Measurements from ENCODE around the gene KREMEN2.

The KREMEN2 gene

DNA sequence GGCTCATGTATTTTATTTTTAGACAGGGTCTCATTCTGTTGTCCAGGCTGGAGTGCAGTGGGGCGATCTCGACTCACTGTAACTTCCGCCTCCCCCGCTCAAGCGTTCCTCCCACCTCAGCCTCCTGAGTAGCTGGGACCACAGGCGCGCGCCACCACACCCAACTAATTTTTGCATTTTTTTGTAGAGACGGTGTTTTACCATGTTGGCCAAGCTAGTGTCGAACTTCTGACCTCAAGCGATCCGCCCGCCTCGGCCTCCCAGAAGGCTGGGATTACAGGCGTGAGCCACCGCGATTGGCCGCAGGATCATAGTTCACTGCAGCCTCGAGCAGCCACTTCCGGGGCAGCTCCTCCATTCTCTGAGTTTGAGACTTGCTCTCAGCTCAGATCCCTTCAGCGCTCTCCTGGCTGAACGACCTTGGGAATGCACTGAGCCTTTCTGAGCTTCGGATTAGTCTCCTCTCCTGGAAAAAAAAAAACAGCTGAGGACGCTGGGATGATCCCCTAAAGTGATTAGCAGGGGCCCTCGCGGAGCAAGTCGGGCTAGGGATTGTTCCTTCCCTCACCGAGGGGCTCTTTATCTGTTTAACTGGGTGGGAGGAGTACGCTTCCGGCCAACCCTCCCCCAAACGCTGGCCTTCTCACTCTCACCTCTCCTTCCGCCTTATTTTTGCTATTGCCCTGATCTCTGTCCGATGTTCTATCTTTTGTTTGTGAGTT, 17.3 kb downstream of the KREMEN2 start:
- no peak for DNase-seq

DNA sequence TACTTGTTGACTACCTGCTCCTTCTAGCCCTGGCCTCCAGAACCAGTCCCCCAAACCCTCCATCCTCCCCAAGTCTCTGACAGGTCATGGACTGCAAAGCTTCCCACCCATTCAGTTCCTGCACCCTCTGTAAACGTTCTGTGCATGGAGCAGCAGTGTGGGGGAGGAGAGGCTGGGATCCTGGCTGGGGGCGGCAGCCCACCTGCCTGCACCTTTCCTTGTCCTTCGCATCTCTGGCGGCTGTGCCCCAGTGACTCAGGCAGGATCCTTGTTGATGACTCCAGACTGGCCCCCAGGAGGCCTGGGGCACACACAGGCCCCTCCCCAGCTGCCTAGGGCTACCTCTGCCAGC, 17.8 kb downstream of the KREMEN2 start:
- no peak for DNase-seq

- no peak for DNase-seq
Measured at GRCh38 chr16:2982402-2982801, 18.3 kb downstream of the KREMEN2 start.

- DNase-seq = no peak
Measured at GRCh38 chr16:2983706-2984136, 19.6 kb downstream of the KREMEN2 start.

GRCh38 chr16:2985462-2985861, 21.4 kb downstream of the KREMEN2 start:
- no peak for DNase-seq

- no peak for DNase-seq
Measured at GRCh38 chr16:2985893-2986355, 21.8 kb downstream of the KREMEN2 start.

DNA sequence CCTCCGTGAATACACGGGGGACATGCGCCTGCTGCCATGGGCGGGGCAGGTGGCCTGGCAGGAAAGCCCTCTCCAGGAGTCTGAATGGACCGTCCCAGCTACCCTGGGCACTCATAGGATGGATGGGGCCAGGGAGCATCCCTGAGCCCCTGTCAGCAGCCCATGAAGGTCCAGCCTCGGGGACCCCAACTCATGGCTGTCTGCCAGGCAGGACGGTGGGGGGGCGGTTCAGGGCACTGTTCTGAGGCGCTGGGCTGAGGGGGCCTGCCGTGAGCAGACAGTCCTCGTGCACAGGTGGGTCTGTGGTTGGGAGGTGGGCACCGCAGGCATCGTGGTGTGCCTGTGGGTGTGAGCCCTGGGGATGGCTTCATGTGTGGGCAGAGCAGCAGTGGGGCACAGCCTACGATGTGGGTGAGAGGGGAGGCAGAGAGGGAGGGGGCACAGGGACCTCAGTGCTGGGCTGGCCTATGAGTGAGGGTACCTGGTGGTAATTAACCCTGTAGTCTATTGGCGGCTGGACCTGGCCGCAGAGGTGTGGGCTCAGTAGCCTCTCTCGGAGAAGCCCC, 22.6 kb downstream of the KREMEN2 start:
- no peak for DNase-seq

DNA sequence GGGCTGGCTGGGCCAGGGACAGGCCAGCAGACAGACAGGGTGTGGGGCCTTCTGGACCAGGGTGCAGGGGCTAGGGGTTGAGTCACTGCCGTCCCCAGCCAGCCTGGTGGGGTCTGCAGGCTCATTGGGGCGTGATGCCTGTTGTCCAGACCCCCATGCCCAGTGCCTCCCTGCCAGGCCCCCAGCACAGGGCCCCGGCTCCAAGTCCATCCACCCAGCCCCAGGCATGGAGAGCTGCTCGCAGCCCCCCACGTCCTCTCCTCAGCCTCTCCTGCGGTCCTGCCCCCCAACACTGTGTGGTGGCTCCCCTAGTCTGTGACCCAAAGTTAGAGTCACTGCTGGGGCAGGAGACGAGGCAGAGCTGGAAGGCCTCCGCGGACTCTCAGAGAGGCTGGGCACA, 23.2 kb downstream of the KREMEN2 start:
- no peak for DNase-seq

DNA sequence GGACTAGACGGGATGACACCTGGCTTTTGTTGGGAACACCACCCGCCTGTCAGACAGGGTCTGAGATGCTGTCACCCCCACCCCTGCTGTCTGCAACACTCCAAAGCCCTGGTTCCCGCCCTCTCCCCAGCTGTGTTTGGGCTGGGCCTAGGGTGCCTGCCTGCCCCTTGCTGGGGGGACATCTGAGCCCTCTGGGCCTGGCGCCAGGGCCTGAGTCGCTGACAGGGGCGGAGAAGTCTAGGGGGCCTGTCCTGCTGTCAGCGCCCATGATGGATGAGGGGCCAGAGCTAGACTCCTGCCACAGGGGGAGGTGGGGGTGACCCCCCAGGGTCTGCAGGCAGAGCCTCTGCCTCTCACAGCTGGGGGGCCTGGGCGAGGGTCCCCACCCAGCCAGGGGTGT, 23.8 kb downstream of the KREMEN2 start:
- no peak for DNase-seq

GRCh38 chr16:2988590-2989099, 24.6 kb downstream of the KREMEN2 start:
- DNase-seq = no peak

GRCh38 chr16:2990891-2991290, 26.8 kb downstream of the KREMEN2 start:
- DNase-seq = no peak

DNA sequence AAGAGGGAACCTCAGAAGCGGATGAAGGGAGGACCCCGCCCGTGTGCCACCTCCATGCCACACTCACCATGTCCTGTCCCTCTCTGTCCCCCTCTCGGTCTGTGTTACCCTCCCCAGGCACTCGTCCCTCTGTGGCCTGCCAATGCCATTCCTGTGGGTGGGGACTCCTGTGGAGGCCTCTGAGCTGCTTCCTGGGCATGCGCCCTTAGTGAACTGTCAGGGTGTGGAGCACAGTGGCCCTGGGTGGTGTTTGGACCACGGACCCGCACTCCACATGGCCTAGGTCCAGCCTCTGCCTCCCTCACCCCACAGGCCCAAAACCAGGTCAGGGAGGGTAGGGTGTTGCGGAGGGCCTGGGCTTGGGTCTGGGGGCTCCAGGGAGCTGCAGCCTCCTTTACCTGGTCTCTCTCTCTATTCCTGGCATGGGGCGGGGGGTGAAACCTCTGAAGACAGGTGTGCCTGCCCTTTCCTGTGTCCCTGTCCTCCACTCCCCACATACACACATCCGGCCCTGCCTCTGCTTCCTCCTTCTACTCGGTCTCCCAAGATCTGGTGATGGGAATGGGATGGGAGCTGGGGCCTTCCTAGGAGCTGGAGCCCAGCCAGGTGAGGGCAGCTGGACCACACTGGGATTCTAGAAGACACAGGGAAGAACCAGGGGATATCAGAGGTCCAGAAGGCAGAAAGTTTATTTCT, 27.6 kb downstream of the KREMEN2 start:
- DNase-seq = no peak

DNA sequence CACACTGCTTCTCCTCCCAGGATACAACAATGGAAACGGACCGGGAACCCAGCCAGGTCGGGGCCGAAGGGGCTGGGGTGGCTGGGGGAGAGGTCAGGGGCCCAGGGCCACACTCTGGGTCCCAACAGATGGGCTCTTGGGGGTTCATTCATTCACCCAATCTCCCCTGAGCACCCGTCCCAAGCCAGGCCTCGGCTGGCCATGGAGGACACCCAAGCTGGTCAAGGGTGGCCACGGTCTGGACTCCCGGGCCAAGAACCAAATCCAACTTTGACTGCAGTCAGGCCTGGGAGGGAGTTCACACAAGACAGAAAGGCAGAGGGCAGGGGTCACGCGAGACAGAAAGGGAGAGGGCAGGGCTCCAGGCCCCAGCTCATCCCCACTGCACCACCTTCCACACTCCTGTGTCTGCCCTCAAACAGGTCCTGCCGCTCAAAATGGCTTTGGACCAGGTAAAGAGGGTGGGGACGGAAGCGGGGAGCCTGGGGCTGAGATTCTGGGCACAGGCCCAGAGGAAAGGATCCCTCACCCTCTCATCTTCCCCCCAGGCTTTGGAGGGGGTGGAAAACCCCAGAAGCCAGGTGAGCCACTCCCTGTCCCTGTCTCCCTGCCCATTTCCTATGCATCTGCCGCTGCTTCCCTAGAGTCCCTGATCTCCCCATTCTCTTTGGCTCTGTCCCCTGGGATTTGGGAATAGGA, 28.5 kb downstream of the KREMEN2 start:
- no peak for DNase-seq

DNA sequence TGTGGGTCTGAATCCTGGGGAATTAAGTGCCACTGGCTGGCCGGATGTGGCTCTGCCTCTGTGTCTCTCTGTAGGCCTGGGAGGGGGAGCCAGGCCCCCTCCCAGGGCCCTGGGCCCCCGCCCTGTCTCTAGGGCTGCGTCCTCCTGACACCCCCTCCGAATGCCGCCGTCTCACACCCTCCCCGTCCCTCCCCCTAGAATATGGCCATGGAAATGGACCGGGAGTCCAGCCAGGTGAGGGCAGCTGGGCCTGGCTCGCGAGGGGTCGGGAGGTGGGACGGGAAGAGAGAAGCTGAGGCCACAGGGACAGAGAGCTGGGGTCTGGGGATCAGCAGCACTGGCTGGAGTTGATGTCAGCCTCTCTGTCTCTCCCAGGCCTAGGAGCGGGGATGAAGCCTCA, 32.2 kb downstream of the KREMEN2 start:
- no peak for DNase-seq

GRCh38 chr16:2999929-3000328, 35.9 kb downstream of the KREMEN2 start:
- no peak for DNase-seq

DNA sequence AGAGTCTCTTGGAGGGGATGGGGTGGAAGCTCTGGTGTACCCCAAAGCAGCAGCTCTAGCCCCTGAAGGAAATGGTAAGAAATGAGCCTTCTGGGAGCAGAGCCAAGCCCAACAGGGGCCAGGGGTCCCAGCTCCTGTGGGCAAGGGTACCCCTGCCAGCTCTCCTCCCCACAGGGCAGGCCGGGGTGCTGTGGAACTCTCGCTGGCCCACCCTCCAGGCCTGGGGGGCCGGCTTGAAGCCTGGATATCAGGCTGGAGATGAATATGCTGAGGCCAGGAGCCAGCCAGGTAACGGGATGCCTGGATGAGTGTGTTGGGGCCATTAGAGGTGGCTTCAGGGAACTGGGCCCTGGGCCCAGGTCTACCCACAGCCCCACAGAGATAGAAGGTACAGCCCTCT, 36.5 kb downstream of the KREMEN2 start:
- no peak for DNase-seq

DNA sequence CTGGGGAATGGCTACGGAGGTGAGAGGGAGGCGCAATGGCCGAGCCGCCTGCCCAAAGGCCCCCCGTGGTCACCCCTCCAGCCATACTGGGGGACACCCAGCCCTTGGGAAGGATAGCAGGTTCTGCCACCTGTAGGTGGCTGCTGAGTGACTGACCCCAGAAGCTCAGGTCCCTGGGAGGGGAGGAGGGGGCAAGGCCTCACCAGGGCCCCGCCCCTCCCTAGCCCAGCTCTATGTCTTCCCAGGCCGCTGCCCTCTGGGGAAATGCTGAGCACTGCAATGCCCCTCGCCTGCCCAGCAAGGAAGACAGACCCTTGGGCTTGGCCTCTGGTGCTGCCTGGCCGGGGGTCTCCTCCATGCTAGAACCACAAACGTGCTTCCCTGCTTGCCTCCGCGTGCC, 37.2 kb downstream of the KREMEN2 start:
- DNase-seq = no peak

DNA sequence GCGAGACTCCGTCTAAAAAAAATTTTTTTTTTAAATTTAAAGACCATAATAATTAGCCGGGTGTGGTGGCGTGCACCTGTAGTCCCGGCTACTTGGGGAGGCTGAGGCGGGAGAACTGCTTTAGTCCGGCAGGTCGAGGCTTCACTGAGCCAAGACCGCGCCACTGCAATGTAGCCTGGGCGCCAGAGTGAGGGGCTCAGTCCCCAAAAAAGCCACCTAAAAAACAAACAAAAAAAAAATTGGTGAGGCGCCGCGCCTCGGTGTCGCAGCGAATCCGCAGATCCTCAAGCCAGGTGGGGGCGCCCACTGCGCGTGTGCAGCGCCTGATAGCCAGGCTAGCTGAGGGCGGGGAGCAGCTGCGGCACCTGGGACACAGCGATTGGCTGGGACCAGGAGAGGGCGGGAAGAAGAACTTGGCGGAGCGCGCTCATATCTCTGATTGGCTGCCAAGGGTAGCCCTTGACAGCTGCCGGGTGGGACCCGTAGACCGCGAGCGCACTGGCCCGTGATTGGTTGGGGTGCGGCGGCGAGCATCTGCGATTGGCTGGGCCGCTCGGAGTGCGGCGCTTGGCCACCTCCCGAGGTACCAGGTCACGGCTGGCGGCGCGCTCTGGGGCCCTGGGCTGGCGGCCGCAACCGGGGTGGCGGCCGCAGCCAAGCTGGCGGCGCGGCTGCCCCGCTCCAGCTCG, 39.7 kb downstream of the KREMEN2 start:
- peak; percentile 93 for DNase-seq

- no peak for DNase-seq
Measured at GRCh38 chr16:3004319-3004718, 40.2 kb downstream of the KREMEN2 start.

DNA sequence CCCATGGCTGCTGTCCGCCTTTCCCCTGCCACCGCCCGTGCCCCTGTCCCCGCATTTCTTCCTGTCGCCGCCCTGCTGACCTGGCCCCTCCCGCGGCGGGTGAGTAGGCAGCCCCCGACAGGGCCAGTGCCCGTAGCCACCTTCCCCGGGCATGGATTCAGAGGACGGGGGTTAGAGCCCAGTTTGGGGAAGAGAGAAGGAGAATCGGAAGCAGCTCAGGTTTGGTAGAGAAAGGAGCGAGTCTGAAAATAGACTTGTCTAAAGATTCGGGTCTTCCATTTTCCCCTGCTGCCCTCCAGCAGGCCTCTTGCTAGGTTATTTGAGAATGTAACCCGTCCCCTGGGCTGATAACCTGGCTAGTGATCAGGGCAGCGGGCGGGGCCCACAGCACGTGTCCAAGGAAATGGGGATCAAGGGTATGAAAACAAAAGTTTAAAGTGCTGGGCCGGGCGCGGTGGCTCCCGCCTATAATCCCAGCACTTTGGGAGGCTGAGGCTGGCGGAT, 40.8 kb downstream of the KREMEN2 start:
- no peak for DNase-seq

- no peak for DNase-seq
Measured at GRCh38 chr16:3007059-3007956, 43.2 kb downstream of the KREMEN2 start.
